HUES6 (cell line): Measurements from ENCODE around the gene IGLON5.
A peak's percentile ranks its signal among the peaks of the same experiment; 100 is the strongest.

Source experiments
- H3K27ac ChIP-seq: 2 replicates; pipeline ENCODE4 v1.7.0; 2013; ENCODE audit warnings: low read depth, mild to moderate bottlenecking, low read length, inconsistent platforms
- H3K27me3 ChIP-seq: 2 replicates; pipeline ENCODE4 v1.6.1; 2013; ENCODE audit warnings: low read length; ENCODE audit not compliant: control insufficient read depth, insufficient read depth
- H3K36me3 ChIP-seq: 2 replicates; pipeline ENCODE4 v1.6.1; 2013; ENCODE audit warnings: low read length; ENCODE audit not compliant: control insufficient read depth, insufficient read depth
- H3K4me1 ChIP-seq: 2 replicates; pipeline ENCODE4 v1.6.1; 2013; ENCODE audit warnings: low read length; ENCODE audit not compliant: control insufficient read depth, insufficient read depth
- H3K4me3 ChIP-seq: 2 replicates; pipeline ENCODE4 v1.5.1; 2013; ENCODE audit warnings: low read depth, low read length
- H3K9ac ChIP-seq: one replicate; pipeline ENCODE4 v1.6.1; 2013; ENCODE audit warnings: mild to moderate bottlenecking, low read length
- H3K9me3 ChIP-seq: 2 replicates; pipeline ENCODE4 v1.6.1; 2013; ENCODE audit warnings: low read depth, low read length; ENCODE audit not compliant: control insufficient read depth, insufficient read depth

The IGLON5 gene

DNA sequence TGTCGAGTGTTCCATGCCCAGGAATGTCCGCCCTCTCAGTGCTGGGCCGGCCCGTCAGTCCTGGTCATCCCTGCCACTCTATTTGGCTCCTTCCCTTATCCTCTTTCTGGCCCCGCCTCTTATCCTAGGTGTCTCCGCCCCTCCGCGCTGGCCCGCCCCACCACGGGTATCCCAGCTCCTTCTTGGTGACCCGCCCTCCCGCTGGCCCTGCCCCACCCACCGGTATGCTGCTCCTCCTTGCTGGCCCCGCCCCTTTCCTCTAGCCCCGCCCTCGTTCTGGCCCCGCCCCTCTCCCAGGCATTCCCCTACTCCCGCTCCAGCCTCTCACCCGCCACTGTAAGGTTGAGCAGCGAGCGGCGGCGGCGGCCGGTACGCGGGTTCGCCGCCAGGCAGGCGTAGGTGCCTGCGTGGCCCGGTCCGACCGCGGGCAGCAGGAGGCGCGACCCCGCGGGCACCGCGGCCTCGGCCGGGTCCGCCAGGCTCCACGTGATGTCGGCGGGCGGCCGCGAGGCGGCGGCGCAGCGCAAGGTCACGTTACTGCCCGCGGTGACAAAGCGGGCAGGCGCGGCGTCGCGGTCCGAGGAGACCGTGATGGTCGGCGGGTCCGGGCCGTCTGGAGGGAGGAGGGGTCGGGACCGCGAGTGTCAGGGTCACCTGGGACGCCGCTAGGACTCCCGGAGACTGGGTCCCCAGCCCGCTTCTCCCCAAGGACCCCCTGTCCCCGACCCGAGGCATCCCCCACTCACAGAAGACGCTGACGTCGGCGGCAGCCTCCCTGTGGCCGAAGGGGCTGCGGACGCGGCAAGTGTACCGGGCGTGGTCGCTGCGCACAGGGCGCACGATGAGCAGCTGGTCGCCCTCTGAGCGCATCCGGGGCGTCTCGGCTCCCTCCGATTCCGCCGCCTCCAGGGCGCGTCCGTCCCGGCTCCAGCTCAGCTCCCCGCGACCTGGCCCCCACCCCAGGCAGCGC, 28.5 kb downstream of the IGLON5 start:
- Histone ChIP-seq H3K4me3 (peak overlapping the region; percentile 81), H3K4me1 (peaks cover 34% of the 10 kb centered on the region), H3K9ac (peak overlapping the region; percentile 77), H3K27ac (no peak overlapping the region), H3K9me3 (no peaks in the 10 kb centered on the region), H3K36me3 (no peaks in the 10 kb centered on the region), H3K27me3 (peaks cover 19% of the 10 kb centered on the region)

DNA sequence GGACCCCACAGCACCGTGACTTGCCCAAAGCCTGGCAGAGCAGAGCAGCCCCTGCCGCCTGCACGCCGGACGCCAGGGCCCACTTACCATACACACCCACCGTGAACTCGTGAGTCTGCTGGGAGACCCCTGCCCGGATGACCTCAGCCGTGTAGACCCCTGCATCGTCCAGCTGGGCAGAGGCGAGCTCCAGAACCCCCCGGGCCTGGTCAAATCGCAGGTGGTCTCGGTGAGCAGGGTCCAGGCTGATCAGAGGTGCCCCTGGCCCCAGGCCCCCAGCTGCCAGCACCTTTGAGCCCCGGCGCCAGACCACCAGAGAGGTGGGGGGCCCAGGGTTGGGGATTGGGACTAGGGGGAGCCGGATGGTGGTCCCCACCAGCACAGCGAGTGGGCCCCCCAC, 29.6 kb downstream of the IGLON5 start:
- H3K9ac ChIP-seq = no peak overlapping the region

DNA sequence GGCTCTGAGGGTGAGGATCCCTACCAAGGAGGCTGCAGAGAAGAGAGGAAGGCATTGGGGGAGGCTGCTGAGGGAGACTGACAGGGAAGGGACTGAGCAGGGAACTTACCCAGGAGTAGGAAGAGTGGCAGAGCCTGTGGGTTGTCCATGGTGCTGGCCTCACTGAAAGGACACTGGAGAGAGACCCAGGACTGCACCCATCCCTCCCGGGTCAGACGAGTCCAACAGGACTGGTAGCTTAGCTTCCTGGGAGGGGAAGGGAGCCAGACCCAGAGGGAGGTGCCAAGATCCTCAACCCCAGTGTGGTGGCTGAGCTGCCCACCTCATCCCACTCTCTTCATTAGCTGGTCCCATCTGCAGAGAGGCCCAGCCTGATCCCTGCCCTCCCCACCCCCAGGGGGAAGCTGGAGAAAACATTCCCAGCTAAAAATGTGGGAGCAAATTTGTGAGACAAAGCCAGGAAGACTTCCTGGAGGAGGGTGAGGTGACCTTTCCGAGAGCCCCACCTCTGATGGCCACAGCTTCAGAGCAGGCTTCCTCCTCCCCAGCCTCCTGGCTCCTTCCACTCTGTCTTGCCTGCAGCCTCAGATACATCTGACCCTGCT, 30.6 kb downstream of the IGLON5 start, which contains the start of gene VSIG10L:
TSS of gene VSIG10L (minus strand) at position 164 of the 605 bp plus-strand sequence. CDS start at position 149, 15 bp downstream.
- Histone ChIP-seq H3K9ac (no peak within 1 kb of the TSS), H3K4me3 (peak within 1 kb of the TSS; percentile 81)

More for the DNA sequence above, 29.6 kb downstream of the IGLON5 start:
- Histone ChIP-seq H3K9me3 (no peaks in the 10 kb centered on the region), H3K4me1 (peaks cover 34% of the 10 kb centered on the region), H3K27ac (no peak overlapping the region), H3K27me3 (peaks cover 19% of the 10 kb centered on the region), H3K4me3 (peak overlapping the region; percentile 81), H3K36me3 (peaks cover 6% of the 10 kb centered on the region; the same call in 1 of the 2 replicates)

GRCh38 chr19:51342631-51343569, 31.5 kb downstream of the IGLON5 start:
- Histone ChIP-seq H3K27me3 (peaks cover 19% of the 10 kb centered on the region), H3K36me3 (peaks cover 9% of the 10 kb centered on the region; the same call in 1 of the 2 replicates), H3K9ac (no peak overlapping the region), H3K9me3 (no peaks in the 10 kb centered on the region), H3K27ac (no peak overlapping the region), H3K4me3 (no peak overlapping the region), H3K4me1 (peaks cover 31% of the 10 kb centered on the region)

More for the DNA sequence above, 30.6 kb downstream of the IGLON5 start, which contains the start of gene VSIG10L:
- H3K27me3 ChIP-seq = peaks cover 19% of the 10 kb centered on the region
- H3K27ac ChIP-seq = no peak within 1 kb of the TSS
- peaks cover 9% of the 10 kb centered on the region; the same call in 1 of the 2 replicates for H3K36me3 ChIP-seq
- H3K9me3 ChIP-seq = no peaks in the 10 kb centered on the region
- H3K4me1 ChIP-seq = peaks cover 34% of the 10 kb centered on the region

DNA sequence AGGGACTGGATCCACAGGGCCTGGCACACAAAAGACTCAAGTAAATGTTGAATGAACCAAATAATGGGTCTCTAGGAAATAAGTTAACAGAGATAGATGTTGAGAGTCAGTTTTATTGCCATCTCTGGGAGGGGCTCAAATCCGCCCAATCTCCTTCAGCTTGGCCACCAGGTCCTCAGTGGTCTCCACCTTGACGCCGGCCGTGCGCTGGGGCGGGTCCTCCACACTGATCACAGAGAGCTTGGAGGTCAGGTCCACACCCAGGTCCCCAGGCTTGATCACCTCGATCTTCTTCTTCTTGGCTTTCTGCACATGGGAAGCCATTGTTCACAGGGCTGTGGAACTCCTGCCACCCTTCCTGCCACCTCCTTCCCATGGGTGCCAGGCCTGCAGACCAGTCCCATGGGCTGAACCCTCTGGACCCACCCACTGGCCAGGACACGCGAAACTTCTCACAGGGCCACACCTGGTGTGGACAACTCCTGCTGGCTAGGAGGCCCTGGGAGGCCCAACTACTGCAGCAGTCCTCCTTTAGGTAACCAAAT, 33.7 kb downstream of the IGLON5 start:
- H3K9ac ChIP-seq = no peak overlapping the region
- H3K4me3 ChIP-seq = no peak overlapping the region
- no peak overlapping the region for H3K27ac ChIP-seq
- H3K27me3 ChIP-seq = peaks cover 18% of the 10 kb centered on the region
- no peaks in the 10 kb centered on the region for H3K9me3 ChIP-seq
- peaks cover 12% of the 10 kb centered on the region for H3K36me3 ChIP-seq
- peaks cover 24% of the 10 kb centered on the region for H3K4me1 ChIP-seq

GRCh38 chr19:51346742-51347141, 35.3 kb downstream of the IGLON5 start:
- peaks cover 15% of the 10 kb centered on the region for H3K4me1 ChIP-seq
- no peaks in the 10 kb centered on the region for H3K9me3 ChIP-seq
- peaks cover 2% of the 10 kb centered on the region for H3K27me3 ChIP-seq
- H3K36me3 ChIP-seq = peaks cover 18% of the 10 kb centered on the region
- no peak overlapping the region for H3K27ac ChIP-seq
- H3K4me3 ChIP-seq = no peak overlapping the region
- H3K9ac ChIP-seq = no peak overlapping the region

DNA sequence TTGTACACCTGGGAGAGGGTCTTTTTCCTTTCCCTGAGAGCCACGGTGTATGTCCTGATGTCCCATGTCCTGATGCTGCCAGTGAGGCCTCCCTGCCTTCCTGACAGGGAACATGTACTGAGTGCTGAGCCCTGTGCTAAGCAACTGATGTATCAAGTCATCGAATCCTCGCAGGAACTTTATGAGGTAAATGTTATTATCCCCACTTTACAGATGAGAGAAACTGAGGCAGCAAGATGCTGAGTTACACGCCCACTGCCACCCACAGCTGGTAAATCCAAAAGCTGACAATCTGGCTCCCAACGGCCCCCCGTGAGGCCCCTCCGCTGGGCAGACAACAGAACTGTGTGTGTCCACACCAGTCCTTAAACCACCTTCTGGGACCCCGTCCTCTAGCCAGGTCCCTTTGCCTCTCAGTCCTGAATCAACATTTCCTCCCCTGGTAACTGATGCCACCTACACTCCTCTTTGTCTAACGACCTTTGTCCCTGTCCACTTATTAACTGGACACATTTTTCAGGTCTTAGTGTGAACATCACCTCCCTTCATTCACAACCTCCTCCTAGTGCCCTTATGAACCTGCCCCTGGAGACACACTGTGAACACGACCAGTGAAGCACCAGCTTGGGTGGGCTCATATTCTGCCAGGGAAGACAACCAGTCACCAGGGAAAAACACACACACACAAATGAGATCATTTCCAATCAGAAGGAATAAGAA, 35.9 kb downstream of the IGLON5 start:
- no peak overlapping the region for H3K4me3 ChIP-seq
- no peaks in the 10 kb centered on the region for H3K9me3 ChIP-seq
- H3K27me3 ChIP-seq = no peaks in the 10 kb centered on the region
- no peak overlapping the region for H3K9ac ChIP-seq
- peaks cover 20% of the 10 kb centered on the region for H3K36me3 ChIP-seq
- peaks cover 8% of the 10 kb centered on the region for H3K4me1 ChIP-seq
- no peak overlapping the region for H3K27ac ChIP-seq

DNA sequence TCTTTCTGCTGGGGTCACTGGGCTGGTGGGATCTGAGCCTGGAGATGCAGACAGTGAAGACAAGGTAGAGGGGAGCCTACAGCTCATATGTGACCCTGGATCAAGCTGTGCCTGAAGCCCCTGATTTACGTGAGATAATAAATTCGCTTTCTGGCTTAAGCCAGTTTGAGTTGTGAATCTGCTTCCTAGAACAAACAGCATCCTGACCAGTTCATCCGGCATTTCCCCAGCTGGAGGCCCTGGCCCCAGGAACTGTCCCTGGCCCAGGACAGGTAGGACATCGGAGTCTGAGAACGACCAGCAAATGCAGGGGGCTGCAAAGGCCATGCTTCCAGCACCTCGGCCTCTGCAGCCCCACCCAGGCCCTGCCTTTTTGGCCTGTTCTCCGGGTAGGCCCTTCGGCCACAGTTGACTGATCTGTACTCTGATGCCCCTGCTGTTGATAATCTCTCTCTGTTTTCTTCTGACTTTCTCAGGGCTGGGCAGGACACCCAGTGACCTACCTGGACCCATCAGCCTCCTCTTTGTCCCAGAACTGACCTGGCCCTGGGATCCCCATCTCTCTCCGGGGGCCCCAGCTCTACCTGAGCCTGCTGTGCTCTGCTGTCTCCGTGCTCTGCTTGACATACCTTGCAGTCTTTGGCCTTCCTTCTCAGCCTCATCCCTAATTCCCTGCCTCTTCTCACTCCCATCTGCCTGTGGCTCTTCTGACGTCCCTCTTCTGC, 40.0 kb downstream of the IGLON5 start:
- Histone ChIP-seq H3K27me3 (no peaks in the 10 kb centered on the region), H3K27ac (no peak overlapping the region), H3K9me3 (no peaks in the 10 kb centered on the region), H3K36me3 (peaks cover 12% of the 10 kb centered on the region), H3K9ac (no peak overlapping the region), H3K4me1 (peaks cover 11% of the 10 kb centered on the region), H3K4me3 (no peak overlapping the region)

- no peaks in the 10 kb centered on the region for H3K27me3 ChIP-seq
- no peak overlapping the region for H3K4me3 ChIP-seq
- peaks cover 11% of the 10 kb centered on the region for H3K4me1 ChIP-seq
- peaks cover 12% of the 10 kb centered on the region for H3K36me3 ChIP-seq
- no peaks in the 10 kb centered on the region for H3K9me3 ChIP-seq
- no peak overlapping the region for H3K27ac ChIP-seq
- no peak overlapping the region for H3K9ac ChIP-seq
These were observed 41.4 kb downstream of the IGLON5 start for GRCh38 chr19:51352783-51353360.
